ENCODE data around the gene VWCE.

Gene VWCE

DNA sequence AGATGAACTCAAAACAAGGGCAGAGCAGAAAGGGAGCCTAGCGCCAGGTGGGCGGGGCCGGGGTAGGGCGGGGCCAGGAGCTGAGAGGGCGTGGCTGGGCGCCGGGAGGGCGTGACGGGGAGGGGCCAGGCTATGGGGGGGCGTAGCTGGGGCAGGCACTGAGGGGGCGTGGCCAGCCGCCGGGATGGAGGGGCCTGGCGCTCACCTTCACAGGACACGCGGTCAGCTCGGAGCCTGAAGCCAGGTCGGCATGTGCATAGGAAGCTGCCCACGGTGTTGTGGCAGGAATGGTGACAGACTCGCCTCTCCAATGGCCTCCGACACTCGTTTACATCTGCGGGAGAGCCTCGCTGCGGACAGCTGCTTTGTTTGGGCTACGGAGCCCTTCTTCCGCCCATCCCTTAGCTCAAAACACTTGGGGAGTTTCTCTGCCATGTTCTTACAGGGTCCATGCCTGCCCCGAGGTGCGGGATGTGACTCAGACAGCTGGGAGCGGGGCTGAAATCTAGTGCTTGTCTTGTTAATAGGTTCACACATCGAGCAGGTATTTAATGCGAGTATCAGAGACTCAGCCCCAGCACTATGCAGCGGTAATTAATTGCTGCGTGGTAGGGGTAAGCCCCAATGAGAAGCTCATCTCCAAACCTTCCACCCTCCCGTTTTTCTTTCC is 13.4 kb downstream of the VWCE start:
- no peak for DNase-seq (ENCODE audit: low read depth)

DNA sequence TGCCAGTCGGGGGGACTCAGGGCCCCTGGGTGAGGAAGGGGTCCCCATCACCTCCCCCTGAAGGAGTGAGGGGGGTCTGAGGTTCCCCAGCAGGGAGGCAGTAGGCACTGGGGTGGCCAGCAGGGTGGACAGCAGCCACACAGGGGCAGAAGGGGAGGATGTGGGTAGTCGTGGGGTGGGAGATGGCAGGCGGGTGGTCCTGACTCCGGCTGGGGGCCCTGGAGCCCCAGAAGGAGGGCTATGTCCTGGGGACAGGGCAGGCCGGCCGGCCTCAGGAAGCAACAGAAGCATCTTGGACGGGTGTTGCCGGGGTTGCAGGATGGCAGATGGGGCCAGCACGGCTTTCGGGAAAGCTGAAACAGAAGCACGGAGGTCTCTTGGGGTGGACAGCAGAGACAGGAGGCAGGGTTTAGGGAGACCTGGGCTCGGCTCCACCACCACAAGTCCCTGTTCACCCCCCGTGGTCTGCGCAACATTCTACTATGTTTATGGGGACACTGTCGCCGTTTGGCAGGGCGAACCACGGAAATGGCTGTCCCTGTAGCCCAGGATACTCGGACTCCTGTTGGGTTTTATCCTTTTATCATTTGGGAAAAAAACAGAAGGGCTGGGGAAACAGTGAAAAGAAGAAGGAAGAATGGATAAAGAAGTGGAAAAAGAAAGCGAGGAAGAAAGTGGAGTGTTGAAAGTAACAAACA is 14.1 kb downstream of the VWCE start:
- DNase-seq (ENCODE audit: low read depth) = no peak

DNA sequence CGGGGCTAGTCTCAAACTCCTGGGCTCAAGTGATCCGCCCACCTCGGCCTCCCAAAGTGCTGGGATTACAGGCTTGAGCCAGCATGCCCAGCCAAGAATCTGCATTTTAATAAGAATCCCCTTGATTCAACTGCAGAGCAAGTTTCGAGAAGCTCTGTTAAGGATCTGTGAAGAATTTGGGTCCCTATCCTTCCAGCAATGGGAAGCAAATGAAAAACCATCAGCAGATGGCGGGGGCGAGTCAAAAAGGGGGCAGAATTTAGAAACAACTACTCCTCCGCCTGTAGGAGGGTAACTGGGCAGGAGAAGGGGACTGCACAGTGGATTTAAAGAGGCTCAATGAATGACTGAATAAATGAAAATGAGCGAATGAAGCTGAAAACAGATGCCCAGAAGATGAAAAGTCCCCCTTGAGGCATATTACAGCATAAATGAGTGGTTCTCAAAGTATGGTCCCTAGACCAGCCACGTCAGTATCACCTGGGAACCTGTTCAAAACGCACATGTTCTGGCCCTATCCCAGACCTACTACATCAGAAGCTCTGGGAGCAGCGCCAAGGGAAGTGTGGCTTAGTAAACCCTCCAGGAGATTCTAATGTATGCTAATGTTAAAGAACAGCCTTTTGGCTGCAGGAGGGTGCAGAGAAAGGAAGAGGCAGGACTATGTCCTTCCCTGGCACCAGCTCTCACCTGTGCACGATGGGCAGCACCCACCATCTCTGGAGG is 15.0 kb downstream of the VWCE start:
- DNase-seq (ENCODE audit: low read depth) = no peak

- DNase-seq (ENCODE audit: low read depth) = no peak
Measured at GRCh38 chr11:61278001-61278470, 17.1 kb downstream of the VWCE start.

DNA sequence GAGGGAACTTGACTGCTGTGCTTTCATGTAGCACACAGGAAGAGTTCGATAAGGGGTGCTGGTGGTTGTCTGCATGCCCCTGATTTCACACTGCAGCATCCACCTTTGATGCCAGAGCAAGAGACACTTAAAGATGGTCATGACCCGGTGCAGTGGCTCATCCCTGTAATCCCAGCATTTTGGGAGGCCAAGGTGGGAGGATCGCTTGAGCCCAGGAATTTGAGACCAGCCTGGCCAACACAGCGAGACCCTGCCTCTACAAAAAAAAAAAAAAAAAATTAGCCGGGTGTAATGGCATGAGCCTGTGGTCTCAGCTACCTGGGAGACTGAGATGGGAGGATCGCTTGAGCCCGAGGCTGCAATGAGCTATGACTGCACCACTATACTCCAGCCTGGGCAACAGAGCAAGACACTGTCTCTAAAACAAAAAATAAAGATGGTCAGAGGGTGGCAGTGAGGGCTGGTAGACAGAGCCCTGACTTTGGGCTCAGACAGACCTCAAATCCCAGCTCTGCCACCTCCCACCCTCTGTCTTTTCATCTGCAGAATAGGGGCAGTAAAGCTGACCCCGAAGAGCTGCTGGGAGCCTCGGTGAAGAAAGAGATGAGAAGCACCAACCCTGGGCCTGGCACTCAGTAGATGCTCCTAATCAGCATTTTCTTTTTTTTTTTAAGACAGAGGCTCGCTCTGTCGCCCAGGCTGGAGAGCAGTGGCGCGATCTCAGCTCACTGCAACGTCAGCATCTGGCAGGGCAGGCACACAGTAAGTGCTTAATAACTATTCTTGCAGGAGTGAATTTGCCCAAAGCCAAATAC is 17.7 kb downstream of the VWCE start:
- DNase-seq (ENCODE audit: low read depth) = no peak

GRCh38 chr11:61275191-61275590 is 19.9 kb downstream of the VWCE start:
- DNase-seq (ENCODE audit: low read depth) = no peak

- DNase-seq (ENCODE audit: low read depth) = no peak
Measured at GRCh38 chr11:61274084-61274483, 21.0 kb downstream of the VWCE start.

- DNase-seq (ENCODE audit: low read depth) = no peak
Measured at GRCh38 chr11:61273178-61274078, 21.7 kb downstream of the VWCE start.

GRCh38 chr11:61272731-61273130 is 22.4 kb downstream of the VWCE start:
- no peak for DNase-seq (ENCODE audit: low read depth)

GRCh38 chr11:61270354-61271076 is 24.6 kb downstream of the VWCE start:
- no peak for DNase-seq (ENCODE audit: low read depth)

- DNase-seq (ENCODE audit: low read depth) = no peak
Measured at GRCh38 chr11:61268588-61269250, 26.4 kb downstream of the VWCE start.

- DNase-seq (ENCODE audit: low read depth) = no peak
Measured at GRCh38 chr11:61267437-61267841, 27.7 kb downstream of the VWCE start.

GRCh38 chr11:61266602-61267001 is 28.5 kb downstream of the VWCE start:
- no peak for DNase-seq (ENCODE audit: low read depth)

GRCh38 chr11:61265357-61265756 is 29.8 kb downstream of the VWCE start:
- DNase-seq (ENCODE audit: low read depth) = no peak

- DNase-seq (ENCODE audit: low read depth) = no peak
Measured at GRCh38 chr11:61264795-61265194, 30.3 kb downstream of the VWCE start.

DNA sequence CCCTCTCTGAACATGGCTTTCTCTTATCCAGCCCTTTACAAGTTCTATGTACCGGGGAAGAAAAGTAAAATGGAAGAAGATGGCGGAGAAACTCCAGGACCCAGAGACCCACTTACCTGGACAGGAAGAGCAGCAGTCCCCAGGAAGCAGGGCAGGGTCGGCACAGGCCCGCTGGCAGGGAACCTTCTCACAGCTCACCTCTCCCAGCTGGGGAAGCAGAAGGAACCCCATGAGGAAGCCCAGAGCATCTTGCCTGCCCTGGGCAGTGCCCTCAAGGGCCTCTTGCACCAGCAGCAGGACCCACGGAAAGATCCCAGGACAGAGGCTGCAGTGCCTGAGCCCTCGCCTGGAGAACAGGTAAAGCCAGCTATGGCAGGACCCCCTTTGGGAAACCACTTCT is 30.7 kb downstream of the VWCE start:
- DNase-seq (ENCODE audit: low read depth) = no peak

DNA sequence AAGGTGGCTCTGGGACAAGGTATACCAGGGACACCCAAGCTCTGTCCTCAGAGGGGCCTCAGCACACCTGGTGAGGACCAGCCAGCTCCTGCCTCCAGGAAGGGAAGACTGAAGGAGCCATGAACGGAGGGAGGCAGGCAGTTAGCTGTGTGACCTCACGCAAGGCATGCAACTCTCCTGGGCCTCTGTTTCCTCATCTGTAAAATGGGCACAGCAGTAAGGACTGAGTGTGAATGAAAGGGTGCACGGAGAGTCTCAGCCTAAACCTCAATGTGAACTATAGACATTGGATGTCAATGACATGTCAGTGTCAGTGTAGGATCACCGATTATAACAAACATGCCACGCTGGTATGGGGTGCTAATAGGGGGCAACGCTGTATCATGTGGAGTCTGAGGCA is 35.8 kb downstream of the VWCE start:
- DNase-seq (ENCODE audit: low read depth) = no peak

- no peak for DNase-seq (ENCODE audit: low read depth)
Measured at GRCh38 chr11:61258546-61258945, 36.6 kb downstream of the VWCE start.

DNA sequence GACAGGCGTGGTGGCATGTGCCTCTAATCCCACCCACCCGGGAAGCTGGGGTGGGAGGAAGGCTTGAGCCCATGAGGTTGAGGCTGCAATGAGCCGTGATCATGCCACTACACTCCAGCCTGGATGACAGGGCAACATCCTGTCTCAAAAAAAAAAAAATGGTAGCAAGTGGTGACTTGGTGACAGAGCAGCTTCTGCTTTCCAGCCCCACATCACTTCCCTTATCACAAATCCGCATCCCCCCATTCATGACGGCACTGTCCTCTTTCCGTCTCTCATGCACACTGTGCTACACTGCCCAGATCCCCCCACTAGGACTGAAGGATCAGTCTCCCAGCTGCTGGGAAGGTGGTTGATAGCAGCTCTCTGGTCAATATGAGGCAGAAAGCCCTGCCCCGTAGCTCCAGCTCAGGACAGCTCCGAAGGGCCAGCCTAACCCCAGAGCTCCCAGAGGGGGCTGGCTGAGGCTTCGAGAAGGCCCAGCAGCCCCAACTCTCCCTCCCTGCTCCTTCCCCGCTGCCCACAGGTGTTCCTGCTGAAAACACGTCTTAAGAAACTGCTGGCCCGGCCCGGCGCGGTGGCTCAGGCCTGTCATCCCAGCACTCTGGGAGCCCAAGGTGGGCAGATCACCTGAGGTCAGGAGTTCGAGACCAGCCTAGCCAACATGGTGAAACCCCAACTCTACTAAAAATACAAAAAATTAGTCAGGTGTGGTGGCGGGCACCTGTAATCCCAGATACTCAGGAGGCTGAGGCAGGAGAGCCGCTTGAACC is 38.2 kb downstream of the VWCE start:
- DNase-seq (ENCODE audit: low read depth) = no peak

Measured in activated T-helper 9 cell treated with anti-CD3 and anti-CD28 coated beads, Interleukin-2, amount 50 U/mL, for 16 hours (primary cell).